GM19239 (cell line): ENCODE measurements around the gene BEND6.
"Not testable (repeated sequence)": the region's sequence is repeated elsewhere in the genome, so short reads cannot be mapped to it uniquely, and the experiment has no call there.

Experiments
- DNase-seq: peaks from one replicate; pipeline ENCODE4 v3.0.0; 2011; ENCODE audit warnings: low spot score; ENCODE audit not compliant: insufficient read length
- FAIRE-seq: peaks from 2 replicates; lab custom pipeline; 2011; peaks lifted over from hg19 to GRCh38; lab: Jason Lieb, UNC

The BEND6 gene

GRCh38 chr6:56965126-56965525 is 10.2 kb downstream of the BEND6 start:
- no peak for DNase-seq
- no peak for FAIRE-seq

- FAIRE-seq, result no peak
- no peak for DNase-seq
Measured at GRCh38 chr6:56970849-56971248, 15.9 kb downstream of the BEND6 start.

GRCh38 chr6:56977192-56977591 is 22.3 kb downstream of the BEND6 start:
- DNase-seq (no peak), FAIRE-seq (no peak)

GRCh38 chr6:56978530-56978929 is 23.6 kb downstream of the BEND6 start:
- FAIRE-seq (no peak), DNase-seq (no peak)

GRCh38 chr6:56984361-56984760 is 29.5 kb downstream of the BEND6 start:
- DNase-seq (no peak), FAIRE-seq (no peak)

DNA sequence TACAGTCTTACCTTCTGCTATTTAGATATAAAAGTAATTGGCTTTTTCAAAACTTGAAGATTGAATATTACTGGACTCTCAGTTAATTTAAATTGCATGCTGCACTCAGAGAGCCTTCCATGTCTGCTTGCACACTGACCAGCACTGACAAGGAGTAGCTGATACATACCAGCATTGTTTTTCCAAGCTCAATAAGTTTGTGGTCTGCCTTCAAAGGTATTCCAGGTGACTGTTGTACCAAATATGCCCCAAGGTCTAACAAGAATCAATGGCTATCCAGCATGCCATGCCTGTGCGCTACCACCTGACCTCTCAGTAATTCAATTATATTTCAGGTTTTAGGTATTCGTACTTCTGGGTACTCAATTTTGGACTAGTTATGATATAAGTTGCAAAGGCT is 30.0 kb downstream of the BEND6 start:
- no peak for FAIRE-seq
- no peak for DNase-seq

GRCh38 chr6:56986611-56987010 is 31.7 kb downstream of the BEND6 start:
- no peak for DNase-seq

GRCh38 chr6:56988145-56988544 is 33.2 kb downstream of the BEND6 start:
- no peak for DNase-seq
- FAIRE-seq, result no peak

More at GRCh38 chr6:56986611-56987010, 31.7 kb downstream of the BEND6 start:
- FAIRE-seq, result no peak

- peak; percentile 2 for DNase-seq
- peak; percentile 42 for FAIRE-seq
Measured at GRCh38 chr6:56992036-56992435, 37.1 kb downstream of the BEND6 start.

- FAIRE-seq (no peak), DNase-seq (no peak)
Measured at GRCh38 chr6:56992703-56993102, 37.8 kb downstream of the BEND6 start.

DNA sequence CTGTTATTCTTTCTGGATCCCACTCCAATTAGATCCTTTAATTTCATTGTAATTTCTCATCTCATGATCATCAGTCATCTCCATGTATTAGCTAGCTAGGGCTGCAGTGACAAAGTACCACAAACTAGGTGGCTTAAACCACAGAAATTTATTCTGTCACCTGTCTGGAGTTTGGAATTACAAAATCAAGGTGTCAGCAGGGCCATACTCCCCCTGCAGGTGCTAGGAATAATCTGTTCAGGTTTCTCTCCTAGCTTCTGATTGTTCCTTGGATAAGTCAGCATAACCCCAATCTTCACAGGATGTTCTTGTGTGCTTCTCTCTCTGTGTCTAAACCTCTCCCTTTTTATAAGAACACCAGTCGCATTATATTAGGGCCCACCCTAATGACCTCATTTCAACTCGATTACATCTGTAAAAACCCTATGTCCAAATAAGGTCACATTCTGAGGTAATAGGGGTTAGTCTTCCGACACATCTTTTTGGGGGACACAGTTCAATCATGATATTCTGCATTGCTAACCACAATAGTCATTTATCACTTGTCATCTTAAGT is 40.5 kb downstream of the BEND6 start:
- FAIRE-seq (no peak), DNase-seq (no peak)

GRCh38 chr6:56996401-56996800 is 41.5 kb downstream of the BEND6 start:
- FAIRE-seq (no peak), DNase-seq (no peak)

- DNase-seq (no peak), FAIRE-seq (no peak)
Measured at GRCh38 chr6:56999049-56999448, 44.1 kb downstream of the BEND6 start.

GRCh38 chr6:56999748-57000147 is 44.8 kb downstream of the BEND6 start:
- DNase-seq, FAIRE-seq: not testable (repeated sequence)

DNA sequence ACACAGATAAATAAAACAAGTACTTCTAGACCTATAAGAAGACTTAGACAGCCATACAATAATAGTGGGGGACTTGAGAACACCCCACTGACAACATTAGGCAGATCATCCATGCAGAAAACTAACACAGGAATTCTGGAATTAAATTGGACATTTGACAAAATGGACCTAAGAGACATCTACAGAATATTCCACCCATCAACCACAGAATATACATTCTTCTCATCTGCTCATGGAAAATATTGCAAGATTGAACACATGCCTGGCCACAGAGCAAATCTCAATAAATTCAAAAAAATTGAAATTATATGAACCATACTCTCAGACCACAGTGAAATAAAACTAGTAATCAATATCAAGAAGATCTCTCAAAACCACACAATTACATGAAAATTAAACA is 47.3 kb downstream of the BEND6 start:
- FAIRE-seq (no peak), DNase-seq (no peak)

GRCh38 chr6:57004292-57004691 is 49.4 kb downstream of the BEND6 start:
- FAIRE-seq (no peak), DNase-seq (no peak)

DNA sequence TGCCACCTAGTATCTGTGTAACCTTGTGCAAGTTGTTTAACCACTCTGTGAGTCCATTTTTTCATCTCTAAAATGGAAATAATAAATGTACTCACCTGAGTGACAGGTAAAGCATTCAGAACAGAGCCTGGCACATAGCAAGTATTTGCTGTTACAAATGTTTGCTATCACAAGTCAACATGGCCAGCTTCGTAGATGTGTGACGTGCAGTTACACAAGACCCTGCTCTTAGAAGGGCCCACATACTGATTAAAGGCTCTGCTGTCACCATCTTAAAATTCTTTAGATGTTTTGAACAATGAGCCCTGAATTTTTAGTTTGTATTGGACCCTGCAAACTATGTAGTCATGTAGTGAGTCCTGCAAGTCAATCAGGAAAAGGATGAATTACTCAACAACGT is 51.2 kb downstream of the BEND6 start:
- DNase-seq (no peak), FAIRE-seq (no peak)

- not testable (repeated sequence) for DNase-seq, FAIRE-seq
Measured at GRCh38 chr6:57008069-57008468, 53.2 kb downstream of the BEND6 start.

- FAIRE-seq, result no peak
- DNase-seq, result no peak
Measured at GRCh38 chr6:57013521-57013926, 58.6 kb downstream of the BEND6 start.

DNA sequence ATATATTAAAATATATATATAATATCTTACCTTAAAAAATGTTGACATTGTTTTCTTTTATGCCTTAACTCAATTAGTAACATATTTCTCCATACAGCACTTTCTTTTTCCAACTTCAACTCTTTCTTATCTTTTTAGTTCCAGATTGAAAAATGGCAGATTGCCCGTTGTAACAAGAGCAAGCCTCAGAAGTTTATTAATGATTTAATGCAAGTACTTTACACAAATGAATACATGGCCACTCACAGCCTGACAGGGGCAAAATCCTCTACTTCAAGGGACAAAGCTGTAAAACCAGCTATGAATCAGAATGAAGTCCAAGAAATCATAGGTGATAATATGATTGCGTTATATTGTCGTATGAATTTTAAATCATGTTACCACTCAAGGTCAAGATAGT is 62.2 kb downstream of the BEND6 start:
- no peak for DNase-seq
- no peak for FAIRE-seq

GRCh38 chr6:57017841-57018240 is 62.9 kb downstream of the BEND6 start:
- DNase-seq (no peak), FAIRE-seq (no peak)

DNA sequence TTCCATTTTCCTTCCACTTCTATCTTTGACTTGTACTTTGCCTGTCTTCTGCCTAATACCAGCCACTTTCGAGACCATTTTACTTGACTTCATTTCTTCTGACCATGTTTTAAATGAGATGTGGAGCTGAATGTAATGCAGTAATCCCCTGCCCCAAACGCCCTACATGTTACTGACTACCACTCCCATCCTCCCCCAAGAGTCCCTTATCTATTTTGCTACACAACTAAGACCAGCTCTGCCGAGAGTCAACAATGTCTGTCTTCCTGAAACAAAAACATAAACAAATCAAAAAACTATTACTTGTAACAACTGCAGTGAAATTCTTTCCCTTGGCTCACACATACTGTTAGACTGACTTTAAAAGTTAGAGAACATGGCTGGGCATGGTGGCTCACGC is 64.5 kb downstream of the BEND6 start:
- FAIRE-seq (no peak), DNase-seq (no peak)
